Liver (tissue), 9 donors: ENCODE results near the gene IQSEC3. TPM values are rescaled to one million over a fixed set of nuclear protein-coding genes. Genes with fewer than 3 reads are reported as not detected.
A peak's percentile ranks its signal among the peaks of the same experiment; 100 is the strongest.

Source experiments
- DNase-seq: peaks from one replicate; pipeline ENCODE4 v3.0.0-alpha.2; 2017; ENCODE audit warnings: low spot score
- H3K27ac ChIP-seq, 2 donors: one replicate each; pipeline ENCODE4 v1.7.0; 2013; ENCODE audit warnings: inconsistent platforms in 2 of 2, low read length in 2 of 2, control low read depth in 1 of 2, low read depth in 1 of 2, mild to moderate bottlenecking in 1 of 2
- H3K27me3 ChIP-seq, 4 donors: one replicate each; pipeline versions ENCODE4 v1.6.1 to v1.7.0; 2013; ENCODE audit warnings: low read length in 3 of 4, inconsistent platforms in 1 of 4, mild to moderate bottlenecking in 1 of 4, moderate library complexity in 1 of 4; ENCODE audit not compliant: control insufficient read depth in 4 of 4, insufficient read depth in 4 of 4
- H3K36me3 ChIP-seq, 4 donors: one replicate each; pipeline versions ENCODE4 v1.6.1 to v1.7.0; 2013; ENCODE audit warnings: low read length in 3 of 4, mild to moderate bottlenecking in 3 of 4, low read depth in 1 of 4, moderate library complexity in 1 of 4; ENCODE audit not compliant: control insufficient read depth in 4 of 4, insufficient read depth in 3 of 4
- H3K4me1 ChIP-seq, 4 donors: one replicate each; pipeline versions ENCODE4 v1.6.1 to v1.7.0; 2013; ENCODE audit warnings: low read length in 3 of 4, mild to moderate bottlenecking in 3 of 4, moderate library complexity in 1 of 4; ENCODE audit not compliant: control insufficient read depth in 4 of 4, insufficient read depth in 4 of 4
- H3K4me3 ChIP-seq, 3 donors: one replicate each; pipeline versions ENCODE4 v1.6.1 to v1.7.0; 2013; ENCODE audit warnings: low read length in 3 of 3, control low read depth in 1 of 3, low read depth in 1 of 3, mild to moderate bottlenecking in 1 of 3
- H3K9ac ChIP-seq, 2 donors: one replicate each; pipeline ENCODE4 v1.7.0; 2013; ENCODE audit warnings: low read length in 2 of 2, mild to moderate bottlenecking in 2 of 2, moderate library complexity in 2 of 2, control low read depth in 1 of 2, low read depth in 1 of 2
- H3K9me3 ChIP-seq, 4 donors: one replicate each; pipeline versions ENCODE4 v1.6.1 to v1.7.0; 2013; ENCODE audit warnings: low read length in 3 of 4; ENCODE audit not compliant: control insufficient read depth in 4 of 4
- ATF3 ChIP-seq: IDR thresholded peaks from 2 replicates; pipeline ENCODE4 v1.6.1; 2016; ENCODE audit warnings: antibody characterized with exemption
- CTCF ChIP-seq: fragments of 150-350 bp; IDR thresholded peaks from 2 replicates; pipeline ENCODE4 v1.5.1; 2017; ENCODE audit warnings: improper control_type of control experiment, low read depth, low read length; ENCODE audit not compliant: missing input control
- FOXA1 ChIP-seq: IDR thresholded peaks from 2 replicates; pipeline ENCODE4 v1.6.1; 2016; ENCODE audit warnings: antibody characterized with exemption
- FOXA2 ChIP-seq: IDR thresholded peaks from 2 replicates; pipeline ENCODE4 v1.6.1; 2016; ENCODE audit warnings: antibody characterized with exemption
- GABPA ChIP-seq, 2 donors: IDR thresholded peaks in 1 of 2; conservative IDR thresholded peaks in 1 of 2; 2 replicates each; pipeline ENCODE4 v1.6.1; 2016; ENCODE audit warnings: antibody characterized with exemption in 2 of 2, mild to moderate bottlenecking in 1 of 2, moderate library complexity in 1 of 2
- HNF4G ChIP-seq: IDR thresholded peaks from 2 replicates; pipeline ENCODE4 v1.6.1; 2016; ENCODE audit warnings: antibody characterized with exemption
- JUND ChIP-seq, 2 donors: IDR thresholded peaks; 2 replicates each; pipeline ENCODE4 v1.6.1; 2016; ENCODE audit warnings: antibody characterized with exemption in 2 of 2
- MAX ChIP-seq: IDR thresholded peaks from 2 replicates; pipeline ENCODE4 v1.6.1; 2016; ENCODE audit warnings: antibody characterized with exemption
- NR2F2 ChIP-seq: IDR thresholded peaks from 2 replicates; pipeline ENCODE4 v1.6.1; 2016; ENCODE audit warnings: antibody characterized with exemption
- RAD21 ChIP-seq, 2 donors: IDR thresholded peaks; 2 replicates each; pipeline ENCODE4 v1.6.1; 2016; ENCODE audit warnings: antibody characterized with exemption in 2 of 2, mild to moderate bottlenecking in 2 of 2
- REST ChIP-seq: IDR thresholded peaks from 2 replicates; pipeline ENCODE4 v1.6.1; 2016; ENCODE audit warnings: antibody characterized with exemption, mild to moderate bottlenecking
- RXRA ChIP-seq, 2 donors: IDR thresholded peaks; 2 replicates each; pipeline ENCODE4 v1.6.1; 2017 to 2018; ENCODE audit warnings: antibody characterized with exemption in 2 of 2, mild to moderate bottlenecking in 1 of 2
- SP1 ChIP-seq: IDR thresholded peaks from 2 replicates; pipeline ENCODE4 v1.6.1; 2018; ENCODE audit warnings: antibody characterized with exemption, mild to moderate bottlenecking
- YY1 ChIP-seq: IDR thresholded peaks from 2 replicates; pipeline ENCODE4 v1.6.1; 2016; ENCODE audit warnings: antibody characterized with exemption, mild to moderate bottlenecking
- whole genome bisulfite sequencing: extraction: QIAGEN DNeasy Blood & Tissue Kit; methylation state at CpG from one replicate; pipeline ENCODE4 v1.1.7; 2013; 5-methylcytosine and 5-hydroxymethylcytosine counted together
- polyA plus RNA-seq, 2 donors: library from polyadenylated mRNA; stranded (reverse) in 1 of 2; unstranded in 1 of 2; fragments of 200-250 nt in 1 of 2; fragments of >200 nt in 1 of 2; fragmentation: Nextera tagmentation in 1 of 2; extraction: Ambion mirVana in 1 of 2; gene quantifications; one replicate each; pipeline versions ENCODE4 v1.2.1 to v1.2.3, GENCODE V29; 2013 to 2015
- total RNA-seq, 2 donors: library from RNA; depleted of rRNA; stranded (reverse); fragments of >200 nt; gene quantifications; one replicate each; pipeline ENCODE4 v1.2.3, GENCODE V29; 2014
- TF ChIP-seq, protein P1 (sequence below): IDR thresholded peaks from 2 replicates; pipeline ENCODE4 v1.6.1; 2016; ENCODE audit warnings: antibody characterized with exemption
- donor health status: healthy.
- donor health status: healthy.
- donor health status: healthy.
- donor health status: healthy.
- donor health status: healthy.

The IQSEC3 gene
- total and polyA plus RNA-seq, 4 donors, result under 0.01 to 0.79 (median 0.48) TPM

- TF ChIP-seq NR2F2 (no peak), RAD21 (IDR thresholded peaks at IDR 0.05) (peak; percentile 83 to 85), REST (peak; percentile 42), CTCF (peak; percentile 66), RXRA (IDR thresholded peaks at IDR 0.05) (no peak)
- Histone ChIP-seq H3K9ac (no peak overlapping the region), H3K4me1 (no peaks in the 10 kb centered on the region), H3K27me3 (no peaks in the 10 kb centered on the region), H3K4me3 (no peak overlapping the region), H3K36me3 (no peaks in the 10 kb centered on the region), H3K9me3 (no peaks in the 10 kb centered on the region), H3K27ac (no peak overlapping the region)
- peak; percentile 70 for DNase-seq
- 21% methylated on average over 11 of the region's 11 CpGs for WGBS
These were observed 86.6 kb downstream of the IQSEC3 start for GRCh38 chr12:153080-153746.

DNA sequence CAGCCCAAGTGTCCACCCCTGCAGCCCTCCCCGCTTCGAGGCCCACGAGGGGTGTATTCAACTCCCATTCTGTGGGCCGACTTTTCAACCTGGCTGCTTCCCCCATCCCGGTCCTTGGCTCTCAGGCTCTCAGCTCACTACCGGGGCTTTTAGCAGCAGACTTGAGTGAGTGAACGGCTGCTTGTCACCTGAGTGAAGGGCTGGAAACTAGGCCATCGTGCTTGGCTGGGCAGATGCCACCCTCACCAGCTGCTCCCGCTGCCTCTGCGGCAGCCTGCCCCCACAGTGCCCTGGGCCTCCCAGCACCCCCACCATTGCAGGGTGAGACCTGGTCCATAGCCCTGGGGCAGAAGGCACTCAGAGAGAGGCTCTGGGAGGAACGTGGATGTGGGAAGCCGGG lies 87.5 kb downstream of the IQSEC3 start:
- WGBS, result 95% methylated on average over 12 of the region's 12 CpGs
- no peaks in the 10 kb centered on the region for H3K27me3 ChIP-seq
- H3K9ac ChIP-seq, result no peak overlapping the region
- H3K4me1 ChIP-seq, result no peaks in the 10 kb centered on the region
- H3K9me3 ChIP-seq, result no peaks in the 10 kb centered on the region
- H3K36me3 ChIP-seq, result no peaks in the 10 kb centered on the region
- no peak overlapping the region for H3K4me3 ChIP-seq
- no peak for DNase-seq
- TF ChIP-seq SP1, result no peak
- TF ChIP-seq YY1, result no peak
- TF ChIP-seq, protein P1, sequence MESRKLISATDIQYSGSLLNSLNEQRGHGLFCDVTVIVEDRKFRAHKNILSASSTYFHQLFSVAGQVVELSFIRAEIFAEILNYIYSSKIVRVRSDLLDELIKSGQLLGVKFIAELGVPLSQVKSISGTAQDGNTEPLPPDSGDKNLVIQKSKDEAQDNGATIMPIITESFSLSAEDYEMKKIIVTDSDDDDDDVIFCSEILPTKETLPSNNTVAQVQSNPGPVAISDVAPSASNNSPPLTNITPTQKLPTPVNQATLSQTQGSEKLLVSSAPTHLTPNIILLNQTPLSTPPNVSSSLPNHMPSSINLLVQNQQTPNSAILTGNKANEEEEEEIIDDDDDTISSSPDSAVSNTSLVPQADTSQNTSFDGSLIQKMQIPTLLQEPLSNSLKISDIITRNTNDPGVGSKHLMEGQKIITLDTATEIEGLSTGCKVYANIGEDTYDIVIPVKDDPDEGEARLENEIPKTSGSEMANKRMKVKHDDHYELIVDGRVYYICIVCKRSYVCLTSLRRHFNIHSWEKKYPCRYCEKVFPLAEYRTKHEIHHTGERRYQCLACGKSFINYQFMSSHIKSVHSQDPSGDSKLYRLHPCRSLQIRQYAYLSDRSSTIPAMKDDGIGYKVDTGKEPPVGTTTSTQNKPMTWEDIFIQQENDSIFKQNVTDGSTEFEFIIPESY, result no peak
- TF ChIP-seq FOXA1, result no peak
- no peak for TF ChIP-seq FOXA2
- no peak for TF ChIP-seq ATF3
- TF ChIP-seq CTCF, result no peak
- TF ChIP-seq JUND (IDR thresholded peaks at IDR 0.05), result no peak
- TF ChIP-seq HNF4G, result no peak
- TF ChIP-seq GABPA (IDR thresholded peaks at IDR 0.05 in 1 of 2, conservative IDR thresholded peaks at IDR 0.05 in 1 of 2), result no peak
- no peak for TF ChIP-seq MAX
- H3K27ac ChIP-seq, result no peak overlapping the region
